HG03045 (cell line): ENCODE data around the gene NBPF9.
"Not testable (repeated sequence)": the region's sequence is repeated elsewhere in the genome, so short reads cannot be mapped to it uniquely, and the experiment has no call there.

Source experiments
- ATAC-seq: cut with Tn5 transposase; IDR thresholded peaks from one replicate; pipeline ENCODE4 v1.9.1; 2021; ENCODE audit warnings: mild to moderate bottlenecking, moderate library complexity; ENCODE audit not compliant: unreplicated experiment

The NBPF9 gene

GRCh38 chr1:149013513-149013912 is 89.8 kb downstream of the NBPF9 start:
- ATAC-seq, result not testable (repeated sequence)

GRCh38 chr1:149012599-149012998 is 90.8 kb downstream of the NBPF9 start:
- ATAC-seq, result not testable (repeated sequence)

GRCh38 chr1:149009761-149010160 is 93.6 kb downstream of the NBPF9 start:
- ATAC-seq, result not testable (repeated sequence)

GRCh38 chr1:149008769-149009168 is 94.6 kb downstream of the NBPF9 start:
- ATAC-seq, result not testable (repeated sequence)

GRCh38 chr1:149008326-149008725 is 95.0 kb downstream of the NBPF9 start:
- ATAC-seq, result not testable (repeated sequence)
